HepG2 (cell line): Measurements from ENCODE around the gene BRD1. TPM values are rescaled to one million over a fixed set of nuclear protein-coding genes. Genes with fewer than 3 reads are reported as not detected.
A peak's percentile ranks its signal among the peaks of the same experiment; 100 is the strongest.

Experiments used
- DR1 ChIP-seq: sonication (generic); formaldehyde crosslinking; IDR thresholded peaks from 2 replicates; pipeline ENCODE4 v1.8.0; 2021; ENCODE audit warnings: mild to moderate bottlenecking, missing genetic modification reagents, inconsistent platforms
- ELF1 ChIP-seq: sonication (generic); formaldehyde crosslinking; IDR thresholded peaks from 2 replicates; pipeline ENCODE4 v1.4.0; 2020; ENCODE audit warnings: missing genetic modification reagents
- HDAC6 ChIP-seq: fragments of 200-600 bp; sonication (generic); IDR thresholded peaks from 2 replicates; pipeline ENCODE4 v1.7.0; 2017; ENCODE audit warnings: mild to moderate bottlenecking, antibody characterized with exemption, low read length, low read depth
- NCOA5 ChIP-seq: sonication (generic); formaldehyde crosslinking; IDR thresholded peaks from 2 replicates; pipeline ENCODE4 v1.4.0; 2020; ENCODE audit warnings: missing genetic modification reagents
- NFIC ChIP-seq: IDR thresholded peaks from 2 replicates; pipeline ENCODE4 v1.6.1; 2012; ENCODE audit warnings: mild to moderate bottlenecking, low read length, inconsistent platforms
- PHB2 ChIP-seq: fragments of 450-650 bp; IDR thresholded peaks from 2 replicates; pipeline ENCODE4 v1.6.1; 2018; ENCODE audit not compliant: partially characterized antibody
- POLR2A ChIP-seq, 2 experiments: IDR thresholded peaks; 2 replicates each; pipeline ENCODE4 v1.6.1; 2011; ENCODE audit warnings: low read depth in 2 of 2, low read length in 2 of 2, mild to moderate bottlenecking in 1 of 2, moderate library complexity in 1 of 2; ENCODE audit not compliant: insufficient read depth in 1 of 2
- RBAK ChIP-seq: sonication (generic); formaldehyde crosslinking; IDR thresholded peaks from 2 replicates; pipeline ENCODE4 v1.5.1; 2020; ENCODE audit warnings: mild to moderate bottlenecking, missing genetic modification reagents
- SNRNP70 ChIP-seq: fragments of 200-400 bp; formaldehyde crosslinking; IDR thresholded peaks from 2 replicates; pipeline ENCODE4 v1.6.1; 2017; ENCODE audit warnings: mild to moderate bottlenecking, low read depth, low read length, moderate library complexity
- SP1 ChIP-seq, 2 experiments: fragments of 450-650 bp in 1 of 2; sonication (generic) in 1 of 2; formaldehyde crosslinking in 1 of 2; IDR thresholded peaks; 2 replicates each; pipeline versions ENCODE4 v1.4.0 to v1.6.1; 2016 to 2020; ENCODE audit warnings: missing genetic modification reagents in 1 of 2
- TOPORS ChIP-seq: sonication (generic); formaldehyde crosslinking; IDR thresholded peaks from 2 replicates; pipeline ENCODE4 v1.8.0; 2023; ENCODE audit warnings: mild to moderate bottlenecking, missing genetic modification reagents
- XBP1 ChIP-seq: sonication (generic); formaldehyde crosslinking; IDR thresholded peaks from 2 replicates; pipeline ENCODE4 v1.5.0; 2020; ENCODE audit warnings: missing genetic modification reagents
- ZFY ChIP-seq: sonication (generic); formaldehyde crosslinking; IDR thresholded peaks from 2 replicates; pipeline ENCODE4 v1.4.0; 2020; ENCODE audit warnings: missing genetic modification reagents
- ZKSCAN8 ChIP-seq: IDR thresholded peaks from 2 replicates; pipeline ENCODE4 v1.6.1; 2016; ENCODE audit warnings: borderline replicate concordance, missing genetic modification reagents, missing compliant biosample characterization
- ZNF160 ChIP-seq: sonication (generic); formaldehyde crosslinking; IDR thresholded peaks from 2 replicates; pipeline ENCODE4 v1.8.0; 2022; ENCODE audit warnings: mild to moderate bottlenecking, inconsistent platforms, missing genetic modification reagents
- ZNF329 ChIP-seq: sonication (generic); formaldehyde crosslinking; IDR thresholded peaks from 2 replicates; pipeline ENCODE4 v1.9.0; 2021; ENCODE audit warnings: low read depth, mild to moderate bottlenecking, missing genetic modification reagents
- ZNF768 ChIP-seq: sonication (generic); formaldehyde crosslinking; IDR thresholded peaks from 2 replicates; pipeline ENCODE4 v1.4.0; 2020; ENCODE audit warnings: missing genetic modification reagents
- ZNF792 ChIP-seq: IDR thresholded peaks from 2 replicates; pipeline ENCODE4 v1.6.1; 2016
- polyA plus RNA-seq, 8 experiments: library from polyadenylated mRNA; depleted of rRNA in 3 of 8; stranded (reverse) in 7 of 8; unstranded in 1 of 8; fragments of >200 nt; fragmentation: Illumina TruSeq in 4 of 8; extraction: Trizol in 4 of 8; gene quantifications; 2 replicates each; pipeline versions ENCODE4 v1.2.1 to v1.2.3, GENCODE V29; 2011 to 2016; ENCODE audit warnings: low read depth in 4 of 8, missing spikeins in 1 of 8, mixed read lengths in 1 of 8; ENCODE audit not compliant: insufficient read depth in 1 of 8
- total RNA-seq, 5 experiments: library from RNA; depleted of rRNA; stranded (reverse); fragments of >200 nt; fragmentation: Illumina TruSeq; extraction: Trizol; gene quantifications; 2 replicates each; pipeline ENCODE4 v1.2.3, GENCODE V29; 2016; ENCODE audit warnings: low read depth in 1 of 5
- TF ChIP-seq, protein P1 (sequence below): sonication (generic); formaldehyde crosslinking; IDR thresholded peaks from 2 replicates; pipeline ENCODE4 v1.4.0; 2020; ENCODE audit warnings: missing genetic modification reagents; ENCODE audit errors: not compliant biosample characterization
- TF ChIP-seq, protein P2 (sequence below): sonication (generic); formaldehyde crosslinking; conservative IDR thresholded peaks from 2 replicates; pipeline ENCODE4 v1.4.0; 2020; ENCODE audit warnings: missing genetic modification reagents
- TF ChIP-seq, protein P3 (sequence below): sonication (generic); IDR thresholded peaks from 2 replicates; pipeline ENCODE4 v1.6.1; 2016; ENCODE audit warnings: low read depth, borderline replicate concordance
- TF ChIP-seq, protein P4 (sequence below): sonication (generic); formaldehyde crosslinking; IDR thresholded peaks from 2 replicates; pipeline ENCODE4 v1.5.1; 2020; ENCODE audit warnings: missing genetic modification reagents, mild to moderate bottlenecking, borderline replicate concordance
- TF ChIP-seq, protein P5 (sequence below): sonication (generic); formaldehyde crosslinking; IDR thresholded peaks from 2 replicates; pipeline ENCODE4 v1.4.0; 2020; ENCODE audit warnings: missing genetic modification reagents
- TF ChIP-seq, protein P6 (sequence below): sonication (generic); formaldehyde crosslinking; IDR thresholded peaks from 2 replicates; pipeline ENCODE4 v1.4.0; 2020; ENCODE audit warnings: mild to moderate bottlenecking, low read depth, missing genetic modification reagents

Gene BRD1
- total and polyA plus RNA-seq, 2 of the 13 experiments (the other 11 are each of a cell fraction or from before 2014, with no cell fraction given) = 5.1 to 12.0 TPM

DNA sequence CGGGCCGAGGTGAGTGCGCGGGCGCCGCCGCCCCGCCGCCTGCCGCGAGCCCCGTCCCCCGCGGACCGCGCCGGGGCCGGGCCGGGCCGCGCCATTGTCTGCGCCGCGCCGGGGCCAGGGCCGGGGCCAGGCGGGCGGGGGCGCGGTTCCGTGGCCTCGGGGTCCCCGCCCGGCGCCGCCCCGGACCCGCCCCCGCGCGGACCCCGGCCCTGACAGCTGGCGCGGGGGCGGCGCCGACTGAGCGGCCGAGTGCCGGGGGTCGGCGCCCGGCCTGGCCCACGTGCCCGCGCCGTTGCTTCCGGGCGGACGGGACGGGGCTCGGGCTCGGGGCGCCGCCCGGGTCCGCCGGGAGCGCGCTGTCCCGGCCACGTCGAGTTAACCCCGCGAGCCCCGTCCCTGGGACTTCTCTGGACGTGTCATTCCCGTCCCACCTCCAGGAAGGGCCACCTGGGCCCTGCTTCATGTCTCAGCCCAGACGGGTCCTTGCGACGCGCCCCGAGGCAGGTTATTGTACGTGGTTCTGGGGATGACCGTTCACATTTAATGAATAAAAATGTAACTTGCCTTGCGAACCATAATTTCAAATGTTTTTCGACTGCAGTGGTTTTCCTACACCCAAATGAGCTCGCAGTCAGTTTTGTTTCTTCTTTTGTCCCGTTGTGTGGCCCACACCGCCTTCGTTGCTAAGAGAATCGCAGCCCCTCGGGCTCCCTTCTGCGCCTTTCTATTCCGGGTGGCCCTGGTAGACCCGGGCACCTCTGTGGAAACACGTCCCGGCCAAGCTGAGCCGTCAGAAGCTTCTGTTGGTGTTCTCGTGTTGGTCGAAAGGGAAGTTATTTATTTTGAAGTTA, 26.5 kb upstream of the BRD1 start (continued):
- TF ChIP-seq NCOA5 (no peak), DR1 (no peak), ZFY (peak; percentile 41), ZNF768 (CRISPR knock-in tag) (peak; percentile 40; the same call in 1 of the 2 replicates), ELF1 (CRISPR knock-in tag) (no peak), RBAK (no peak), ZNF160 (CRISPR knock-in tag) (no peak), SP1 (IDR thresholded peaks at IDR 0.05) (no peak), SP1 (CRISPR knock-in tag; IDR thresholded peaks at IDR 0.05) (no peak), TOPORS (CRISPR knock-in tag) (no peak), NFIC (no peak), PHB2 (no peak), SNRNP70 (no peak), ZKSCAN8 (CRISPR knock-in tag) (no peak), HDAC6 (no peak), POLR2A (IDR thresholded peaks at IDR 0.05; ENCODE audit: insufficient read depth in 1 of 2, low read depth in 2 of 2, low read length in 2 of 2) (peak in 1 of 2 experiments; percentile 37; a peak in 1 of 4 replicates), ZNF792 (CRISPR knock-in tag) (no peak), ZNF329 (CRISPR knock-in tag) (no peak), XBP1 (CRISPR knock-in tag) (no peak)
- TF ChIP-seq, protein P1, sequence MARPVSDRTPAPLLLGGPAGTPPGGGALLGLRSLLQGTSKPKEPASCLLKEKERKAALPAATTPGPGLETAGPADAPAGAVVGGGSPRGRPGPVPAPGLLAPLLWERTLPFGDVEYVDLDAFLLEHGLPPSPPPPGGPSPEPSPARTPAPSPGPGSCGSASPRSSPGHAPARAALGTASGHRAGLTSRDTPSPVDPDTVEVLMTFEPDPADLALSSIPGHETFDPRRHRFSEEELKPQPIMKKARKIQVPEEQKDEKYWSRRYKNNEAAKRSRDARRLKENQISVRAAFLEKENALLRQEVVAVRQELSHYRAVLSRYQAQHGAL = no peak
- TF ChIP-seq, protein P2, sequence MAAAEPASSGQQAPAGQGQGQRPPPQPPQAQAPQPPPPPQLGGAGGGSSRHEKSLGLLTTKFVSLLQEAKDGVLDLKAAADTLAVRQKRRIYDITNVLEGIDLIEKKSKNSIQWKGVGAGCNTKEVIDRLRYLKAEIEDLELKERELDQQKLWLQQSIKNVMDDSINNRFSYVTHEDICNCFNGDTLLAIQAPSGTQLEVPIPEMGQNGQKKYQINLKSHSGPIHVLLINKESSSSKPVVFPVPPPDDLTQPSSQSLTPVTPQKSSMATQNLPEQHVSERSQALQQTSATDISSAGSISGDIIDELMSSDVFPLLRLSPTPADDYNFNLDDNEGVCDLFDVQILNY (CRISPR knock-in tag) = no peak
- TF ChIP-seq, protein P3, sequence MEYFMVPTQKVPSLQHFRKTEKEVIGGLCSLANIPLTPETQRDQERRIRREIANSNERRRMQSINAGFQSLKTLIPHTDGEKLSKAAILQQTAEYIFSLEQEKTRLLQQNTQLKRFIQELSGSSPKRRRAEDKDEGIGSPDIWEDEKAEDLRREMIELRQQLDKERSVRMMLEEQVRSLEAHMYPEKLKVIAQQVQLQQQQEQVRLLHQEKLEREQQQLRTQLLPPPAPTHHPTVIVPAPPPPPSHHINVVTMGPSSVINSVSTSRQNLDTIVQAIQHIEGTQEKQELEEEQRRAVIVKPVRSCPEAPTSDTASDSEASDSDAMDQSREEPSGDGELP = no peak
- TF ChIP-seq, protein P4, sequence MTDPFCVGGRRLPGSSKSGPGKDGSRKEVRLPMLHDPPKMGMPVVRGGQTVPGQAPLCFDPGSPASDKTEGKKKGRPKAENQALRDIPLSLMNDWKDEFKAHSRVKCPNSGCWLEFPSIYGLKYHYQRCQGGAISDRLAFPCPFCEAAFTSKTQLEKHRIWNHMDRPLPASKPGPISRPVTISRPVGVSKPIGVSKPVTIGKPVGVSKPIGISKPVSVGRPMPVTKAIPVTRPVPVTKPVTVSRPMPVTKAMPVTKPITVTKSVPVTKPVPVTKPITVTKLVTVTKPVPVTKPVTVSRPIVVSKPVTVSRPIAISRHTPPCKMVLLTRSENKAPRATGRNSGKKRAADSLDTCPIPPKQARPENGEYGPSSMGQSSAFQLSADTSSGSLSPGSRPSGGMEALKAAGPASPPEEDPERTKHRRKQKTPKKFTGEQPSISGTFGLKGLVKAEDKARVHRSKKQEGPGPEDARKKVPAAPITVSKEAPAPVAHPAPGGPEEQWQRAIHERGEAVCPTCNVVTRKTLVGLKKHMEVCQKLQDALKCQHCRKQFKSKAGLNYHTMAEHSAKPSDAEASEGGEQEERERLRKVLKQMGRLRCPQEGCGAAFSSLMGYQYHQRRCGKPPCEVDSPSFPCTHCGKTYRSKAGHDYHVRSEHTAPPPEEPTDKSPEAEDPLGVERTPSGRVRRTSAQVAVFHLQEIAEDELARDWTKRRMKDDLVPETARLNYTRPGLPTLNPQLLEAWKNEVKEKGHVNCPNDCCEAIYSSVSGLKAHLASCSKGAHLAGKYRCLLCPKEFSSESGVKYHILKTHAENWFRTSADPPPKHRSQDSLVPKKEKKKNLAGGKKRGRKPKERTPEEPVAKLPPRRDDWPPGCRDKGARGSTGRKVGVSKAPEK (CRISPR knock-in tag) = no peak
- TF ChIP-seq, protein P5, sequence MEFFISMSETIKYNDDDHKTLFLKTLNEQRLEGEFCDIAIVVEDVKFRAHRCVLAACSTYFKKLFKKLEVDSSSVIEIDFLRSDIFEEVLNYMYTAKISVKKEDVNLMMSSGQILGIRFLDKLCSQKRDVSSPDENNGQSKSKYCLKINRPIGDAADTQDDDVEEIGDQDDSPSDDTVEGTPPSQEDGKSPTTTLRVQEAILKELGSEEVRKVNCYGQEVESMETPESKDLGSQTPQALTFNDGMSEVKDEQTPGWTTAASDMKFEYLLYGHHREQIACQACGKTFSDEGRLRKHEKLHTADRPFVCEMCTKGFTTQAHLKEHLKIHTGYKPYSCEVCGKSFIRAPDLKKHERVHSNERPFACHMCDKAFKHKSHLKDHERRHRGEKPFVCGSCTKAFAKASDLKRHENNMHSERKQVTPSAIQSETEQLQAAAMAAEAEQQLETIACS (CRISPR knock-in tag) = peak; percentile 56; the same call in 1 of the 2 replicates
- TF ChIP-seq, protein P6, sequence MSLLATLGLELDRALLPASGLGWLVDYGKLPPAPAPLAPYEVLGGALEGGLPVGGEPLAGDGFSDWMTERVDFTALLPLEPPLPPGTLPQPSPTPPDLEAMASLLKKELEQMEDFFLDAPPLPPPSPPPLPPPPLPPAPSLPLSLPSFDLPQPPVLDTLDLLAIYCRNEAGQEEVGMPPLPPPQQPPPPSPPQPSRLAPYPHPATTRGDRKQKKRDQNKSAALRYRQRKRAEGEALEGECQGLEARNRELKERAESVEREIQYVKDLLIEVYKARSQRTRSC = no peak
